ENCODE measurements around the gene PLTP.

- TF ChIP-seq EZH2phosphoT487 (IDR thresholded peaks at IDR 0.05; ENCODE audit: insufficient read depth, low read depth) (no peak), EZH2 (IDR thresholded peaks at IDR 0.05; ENCODE audit: insufficient read depth, poor library complexity, severe bottlenecking) (no peak)
Measured at GRCh38 chr20:45940053-45940452, 28.1 kb upstream of the PLTP start.

Measured in GM23248 (cell line).